ENCODE results near the gene PLA2G4A. TPM values are rescaled to one million over a fixed set of nuclear protein-coding genes. Genes with fewer than 3 reads are reported as not detected.

PLA2G4A gene
- total and polyA plus RNA-seq, 8 donors: 1.5 to 5.7 (median 2.4) TPM

GRCh38 chr1:186843226-186843625, 14.5 kb downstream of the PLA2G4A start:
- H3K27me3 ChIP-seq: no peaks in the 10 kb centered on the region
- DNase-seq (no peak), ATAC-seq (no peak), FAIRE-seq (no peak)
- TF ChIP-seq, protein P1, sequence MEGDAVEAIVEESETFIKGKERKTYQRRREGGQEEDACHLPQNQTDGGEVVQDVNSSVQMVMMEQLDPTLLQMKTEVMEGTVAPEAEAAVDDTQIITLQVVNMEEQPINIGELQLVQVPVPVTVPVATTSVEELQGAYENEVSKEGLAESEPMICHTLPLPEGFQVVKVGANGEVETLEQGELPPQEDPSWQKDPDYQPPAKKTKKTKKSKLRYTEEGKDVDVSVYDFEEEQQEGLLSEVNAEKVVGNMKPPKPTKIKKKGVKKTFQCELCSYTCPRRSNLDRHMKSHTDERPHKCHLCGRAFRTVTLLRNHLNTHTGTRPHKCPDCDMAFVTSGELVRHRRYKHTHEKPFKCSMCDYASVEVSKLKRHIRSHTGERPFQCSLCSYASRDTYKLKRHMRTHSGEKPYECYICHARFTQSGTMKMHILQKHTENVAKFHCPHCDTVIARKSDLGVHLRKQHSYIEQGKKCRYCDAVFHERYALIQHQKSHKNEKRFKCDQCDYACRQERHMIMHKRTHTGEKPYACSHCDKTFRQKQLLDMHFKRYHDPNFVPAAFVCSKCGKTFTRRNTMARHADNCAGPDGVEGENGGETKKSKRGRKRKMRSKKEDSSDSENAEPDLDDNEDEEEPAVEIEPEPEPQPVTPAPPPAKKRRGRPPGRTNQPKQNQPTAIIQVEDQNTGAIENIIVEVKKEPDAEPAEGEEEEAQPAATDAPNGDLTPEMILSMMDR (IDR thresholded peaks at IDR 0.05): no peak
- intact Hi-C loops (cut with DNase I): no loop called here
- H3K4me1 ChIP-seq: peaks cover 0 to 3% (median 0%) of the 10 kb centered on the region in 3 donors
- 27 to 43% methylated on average over 2 of the region's 2 CpGs for WGBS, 2 donors
- no peak overlapping the region for H3K27ac ChIP-seq
- H3K9me3 ChIP-seq: no peaks in the 10 kb centered on the region
- no peak overlapping the region for H3K4me3 ChIP-seq
- H3K36me3 ChIP-seq: no peaks in the 10 kb centered on the region

GRCh38 chr1:186843931-186844330, 15.2 kb downstream of the PLA2G4A start:
- Histone ChIP-seq H3K4me1 (peaks cover 0 to 4% (median 0%) of the 10 kb centered on the region in 3 donors), H3K36me3 (no peaks in the 10 kb centered on the region), H3K4me3 (no peak overlapping the region), H3K27me3 (no peaks in the 10 kb centered on the region), H3K9me3 (no peaks in the 10 kb centered on the region), H3K27ac (no peak overlapping the region)
- DNase-seq (no peak), FAIRE-seq (no peak), ATAC-seq (no peak)
- intact Hi-C loops (cut with DNase I): no loop called here
- WGBS, 2 donors: 70 to 87% methylated on average over 2 of the region's 2 CpGs
- TF ChIP-seq, protein P1 (IDR thresholded peaks at IDR 0.05): no peak

- FAIRE-seq: no peak
Observed at GRCh38 chr1:186845576-186846210, 16.9 kb downstream of the PLA2G4A start.

DNA sequence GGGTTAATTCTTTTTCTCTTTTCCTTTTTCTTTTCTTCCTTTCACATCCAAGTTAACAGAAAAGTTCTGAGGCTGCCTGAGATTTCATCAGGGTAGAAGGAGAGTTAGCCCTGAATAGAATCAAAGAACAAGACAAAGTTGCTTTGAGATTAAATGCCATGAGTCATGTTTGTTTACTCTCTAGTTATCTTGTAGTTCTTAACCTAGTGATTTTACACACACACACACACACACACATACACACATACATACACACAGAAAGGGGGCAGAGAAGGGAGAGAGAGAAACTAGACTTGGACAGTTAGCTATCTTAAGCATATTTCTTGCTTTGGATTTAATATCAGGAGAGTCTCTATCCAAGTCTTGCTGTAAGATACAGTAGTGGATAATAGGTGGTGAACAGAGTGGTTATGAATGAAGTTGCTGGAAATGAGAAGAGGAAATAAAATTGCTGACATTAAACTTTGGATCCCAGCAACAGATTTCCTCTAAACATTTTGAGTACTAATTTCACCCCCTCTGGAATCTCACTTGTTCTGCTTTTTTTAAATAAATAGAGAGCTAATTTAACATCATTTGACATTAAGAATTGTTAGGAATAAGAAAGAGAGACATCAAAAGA, 19.9 kb downstream of the PLA2G4A start:
- H3K27ac ChIP-seq: peak overlapping the region in 2 of 4 donors; percentile 34 to 39
- no peak for FAIRE-seq
- TF ChIP-seq, protein P1 (IDR thresholded peaks at IDR 0.05): no peak
- H3K36me3 ChIP-seq: no peaks in the 10 kb centered on the region
- intact Hi-C loops (cut with DNase I): no loop called here
- H3K9me3 ChIP-seq: no peaks in the 10 kb centered on the region
- no peaks in the 10 kb centered on the region for H3K27me3 ChIP-seq
- ATAC-seq: peak in 3 of 4 donors; percentile 60 to 70 (median 62)
- H3K4me1 ChIP-seq: peaks cover 0 to 4% (median 0%) of the 10 kb centered on the region in 3 donors
- no peak overlapping the region for H3K4me3 ChIP-seq
- DNase-seq: no peak

More at GRCh38 chr1:186845576-186846210, 16.9 kb downstream of the PLA2G4A start:
- intact Hi-C loops (cut with DNase I): no loop called here
- ATAC-seq (peak in 1 of 4 donors; percentile 17), DNase-seq (no peak)
- H3K36me3 ChIP-seq: no peaks in the 10 kb centered on the region
- H3K27ac ChIP-seq: peak overlapping the region in 1 of 4 donors; percentile 2
- no peaks in the 10 kb centered on the region for H3K9me3 ChIP-seq
- 27 to 46% methylated on average over 3 of the region's 3 CpGs for WGBS, 2 donors
- TF ChIP-seq, protein P1 (IDR thresholded peaks at IDR 0.05): no peak
- H3K27me3 ChIP-seq: no peaks in the 10 kb centered on the region
- peaks cover 0 to 4% (median 0%) of the 10 kb centered on the region in 3 donors for H3K4me1 ChIP-seq
- H3K4me3 ChIP-seq: no peak overlapping the region

DNA sequence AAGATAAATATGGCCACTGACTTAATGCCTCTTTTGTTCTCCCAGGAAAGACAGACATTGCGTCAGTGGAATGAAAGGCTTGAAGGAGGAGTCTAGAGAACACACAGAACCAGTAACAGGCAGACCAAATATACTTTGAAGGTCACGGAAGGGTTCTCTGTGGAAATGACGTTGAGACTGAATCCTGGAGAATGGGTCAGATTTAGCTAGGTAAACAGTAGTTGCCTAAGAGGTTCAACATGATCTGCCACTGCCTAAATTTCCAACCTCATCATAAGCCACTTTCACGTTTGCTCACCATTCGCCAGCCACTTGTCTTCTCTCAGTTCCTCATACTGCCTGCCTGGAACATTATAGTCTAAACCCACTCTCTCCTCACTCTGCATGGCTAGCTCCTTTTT, 20.5 kb downstream of the PLA2G4A start:
- Histone ChIP-seq H3K4me3 (no peak overlapping the region), H3K27ac (peak overlapping the region in 2 of 4 donors; percentile 34 to 39), H3K27me3 (no peaks in the 10 kb centered on the region), H3K4me1 (peaks cover 0 to 4% (median 0%) of the 10 kb centered on the region in 3 donors), H3K36me3 (no peaks in the 10 kb centered on the region), H3K9me3 (no peaks in the 10 kb centered on the region)
- intact Hi-C loops (cut with DNase I): no loop called here
- WGBS, 2 donors: 42 to 52% methylated on average over 5 of the region's 5 CpGs
- DNase-seq (no peak), ATAC-seq (peak in 3 of 4 donors; percentile 28 to 78 (median 52)), FAIRE-seq (no peak)
- TF ChIP-seq, protein P1 (IDR thresholded peaks at IDR 0.05): no peak
